Activated effector memory CD4-positive, alpha-beta T cell treated with anti-CD3 and anti-CD28 coated beads, Interleukin-2, amount 50 U/mL, for 16 hours (primary cell): ENCODE data around the gene WRAP73.

ENCODE experiments used
- DNase-seq: peaks from one replicate; pipeline ENCODE4 v3.0.0-alpha.2; 2020

Gene WRAP73

GRCh38 chr1:3681898-3682806 lies 32.2 kb upstream of the WRAP73 start:
- no peak for DNase-seq

GRCh38 chr1:3681231-3681897 lies 31.5 kb upstream of the WRAP73 start:
- DNase-seq = no peak

- no peak for DNase-seq
Measured at GRCh38 chr1:3680488-3681230, 30.8 kb upstream of the WRAP73 start.

- DNase-seq = no peak
Measured at GRCh38 chr1:3679799-3680453, 30.0 kb upstream of the WRAP73 start.

- DNase-seq = no peak
Measured at GRCh38 chr1:3679098-3679555, 29.2 kb upstream of the WRAP73 start.

- DNase-seq = no peak
Measured at GRCh38 chr1:3678361-3679097, 28.6 kb upstream of the WRAP73 start.

- no peak for DNase-seq
Measured at GRCh38 chr1:3677484-3677883, 27.6 kb upstream of the WRAP73 start.

- no peak for DNase-seq
Measured at GRCh38 chr1:3676581-3677470, 26.9 kb upstream of the WRAP73 start.

- DNase-seq = no peak
Measured at GRCh38 chr1:3675436-3675835, 25.5 kb upstream of the WRAP73 start.

GRCh38 chr1:3674100-3675094 lies 24.5 kb upstream of the WRAP73 start:
- no peak for DNase-seq

GRCh38 chr1:3673381-3674099 lies 23.6 kb upstream of the WRAP73 start:
- no peak for DNase-seq

GRCh38 chr1:3672971-3673361 lies 23.1 kb upstream of the WRAP73 start:
- DNase-seq = no peak

GRCh38 chr1:3672231-3672970 lies 22.5 kb upstream of the WRAP73 start:
- DNase-seq = no peak

- DNase-seq = no peak
Measured at GRCh38 chr1:3671371-3672180, 21.7 kb upstream of the WRAP73 start.

GRCh38 chr1:3670823-3671265 lies 20.9 kb upstream of the WRAP73 start:
- no peak for DNase-seq

GRCh38 chr1:3669971-3670431 lies 20.1 kb upstream of the WRAP73 start:
- no peak for DNase-seq

- no peak for DNase-seq
Measured at GRCh38 chr1:3669421-3669821, 19.5 kb upstream of the WRAP73 start.
